Mesenchymal stem cell (in vitro differentiated cells and primary cell): ENCODE results near the gene MNAT1.
"Not testable (repeated sequence)": the region's sequence is repeated elsewhere in the genome, so short reads cannot be mapped to it uniquely, and the experiment has no call there.

Experiments
- DNase-seq: peaks from one replicate; pipeline ENCODE4 v3.0.0-alpha.2; 2013
- H2AFZ ChIP-seq: one replicate; pipeline ENCODE4 v1.6.1; 2013; ENCODE audit warnings: low read depth, mild to moderate bottlenecking, control low read depth, inconsistent platforms, low read length, moderate library complexity
- H2AK5ac ChIP-seq: 2 replicates; pipeline ENCODE4 v1.6.1; 2013; ENCODE audit warnings: low read length, moderate library complexity, mild to moderate bottlenecking, inconsistent platforms; ENCODE audit not compliant: severe bottlenecking
- H2BK120ac ChIP-seq: one replicate; pipeline ENCODE4 v1.6.1; 2013; ENCODE audit warnings: low read depth, mild to moderate bottlenecking, inconsistent platforms, low read length, moderate library complexity
- H2BK12ac ChIP-seq, 2 experiments: one replicate each; pipeline ENCODE4 v1.6.1; 2013; ENCODE audit warnings: inconsistent platforms in 2 of 2, low read length in 2 of 2, mild to moderate bottlenecking in 2 of 2, moderate library complexity in 2 of 2, control low read depth in 1 of 2
- H2BK15ac ChIP-seq: one replicate; pipeline ENCODE4 v1.6.1; 2013; ENCODE audit warnings: mild to moderate bottlenecking, low read depth, inconsistent platforms; ENCODE audit not compliant: poor library complexity, severe bottlenecking
- H2BK5ac ChIP-seq: 2 replicates; pipeline ENCODE4 v1.6.1; 2013; ENCODE audit warnings: low read depth, mild to moderate bottlenecking, low read length, control low read depth, inconsistent platforms; ENCODE audit not compliant: poor library complexity, severe bottlenecking
- H3K14ac ChIP-seq, 2 experiments: one replicate each; pipeline ENCODE4 v1.6.1; 2013; ENCODE audit warnings: inconsistent platforms in 2 of 2, low read length in 2 of 2, control low read depth in 1 of 2, mild to moderate bottlenecking in 1 of 2, moderate library complexity in 1 of 2
- H3K18ac ChIP-seq, 2 experiments: one replicate each; pipeline ENCODE4 v1.6.1; 2013; ENCODE audit warnings: inconsistent platforms in 2 of 2, low read length in 2 of 2, control low read depth in 1 of 2, low read depth in 1 of 2, mild to moderate bottlenecking in 1 of 2
- H3K23ac ChIP-seq, 2 experiments: one replicate each; pipeline ENCODE4 v1.6.1; 2013; ENCODE audit warnings: inconsistent platforms in 2 of 2, low read length in 2 of 2, mild to moderate bottlenecking in 2 of 2, moderate library complexity in 2 of 2, control low read depth in 1 of 2
- H3K27ac ChIP-seq: 2 replicates; pipeline ENCODE4 v1.5.1; 2013; ENCODE audit warnings: mild to moderate bottlenecking, moderate library complexity, low read length, control low read depth, inconsistent platforms; ENCODE audit not compliant: poor library complexity, severe bottlenecking
- H3K27me3 ChIP-seq, 2 experiments: 2 replicates each; pipeline versions ENCODE4 v1.6.1 to v1.7.0; 2013; ENCODE audit warnings: low read length in 2 of 2, mild to moderate bottlenecking in 2 of 2, moderate library complexity in 2 of 2, control low read depth in 1 of 2, inconsistent platforms in 1 of 2; ENCODE audit not compliant: control insufficient read depth in 1 of 2, insufficient read depth in 1 of 2
- H3K36me3 ChIP-seq, 2 experiments: 2 replicates each; pipeline versions ENCODE4 v1.6.1 to v1.7.0; 2013; ENCODE audit warnings: low read length in 2 of 2, control low read depth in 1 of 2, inconsistent platforms in 1 of 2, low read depth in 1 of 2, mild to moderate bottlenecking in 1 of 2; ENCODE audit not compliant: insufficient read depth in 2 of 2, control insufficient read depth in 1 of 2
- H3K4ac ChIP-seq, 2 experiments: one replicate each; pipeline ENCODE4 v1.6.1; 2013; ENCODE audit warnings: inconsistent platforms in 2 of 2, low read length in 2 of 2, mild to moderate bottlenecking in 2 of 2, moderate library complexity in 2 of 2, control low read depth in 1 of 2, low read depth in 1 of 2
- H3K4me1 ChIP-seq: 2 replicates; pipeline ENCODE4 v1.6.1; 2013; ENCODE audit warnings: low read depth, low read length, control low read depth; ENCODE audit not compliant: control insufficient read depth, insufficient read depth
- H3K4me2 ChIP-seq: 2 replicates; pipeline ENCODE4 v1.6.1; 2013; ENCODE audit warnings: low read length, mild to moderate bottlenecking, inconsistent platforms; ENCODE audit not compliant: poor library complexity, severe bottlenecking
- H3K4me3 ChIP-seq, 2 experiments: 2 replicates each; pipeline versions ENCODE4 v1.5.1 to v1.7.0; 2013; ENCODE audit warnings: low read length in 2 of 2, mild to moderate bottlenecking in 2 of 2, control low read depth in 1 of 2, low read depth in 1 of 2; ENCODE audit not compliant: insufficient read depth in 1 of 2
- H3K79me1 ChIP-seq: replicated peaks from 2 replicates; pipeline ENCODE4 v1.6.1; 2013; ENCODE audit warnings: mild to moderate bottlenecking, control low read depth, low read length, inconsistent platforms; ENCODE audit not compliant: poor library complexity, severe bottlenecking
- H3K9ac ChIP-seq: 2 replicates; pipeline ENCODE4 v1.7.0; 2013; ENCODE audit warnings: mild to moderate bottlenecking, low read length, moderate library complexity
- H3K9me3 ChIP-seq: 2 replicates; pipeline ENCODE4 v1.7.0; 2013; ENCODE audit warnings: mild to moderate bottlenecking, low read length; ENCODE audit not compliant: control insufficient read depth
- H4K8ac ChIP-seq: one replicate; pipeline ENCODE4 v1.6.1; 2013; ENCODE audit warnings: inconsistent platforms, mild to moderate bottlenecking, low read length, moderate library complexity
- H4K91ac ChIP-seq: one replicate; pipeline ENCODE4 v1.6.1; 2013; ENCODE audit warnings: mild to moderate bottlenecking, low read length, inconsistent platforms
- WGBS: methylation state at CpG from one replicate; pipeline ENCODE4 v1.1.7; 2013; ENCODE audit warnings: mixed read lengths; 5-methylcytosine and 5-hydroxymethylcytosine counted together

The MNAT1 gene

GRCh38 chr14:60723907-60724618, 10.5 kb upstream of the MNAT1 start, which contains the start of gene SIX4:
TSS of gene SIX4 (minus strand) at chr14:60724351. CDS start at chr14:60724074, 277 bp downstream.
- H3K23ac ChIP-seq = peak within 1 kb of the TSS in 1 of 2 experiments; percentile 66

DNA sequence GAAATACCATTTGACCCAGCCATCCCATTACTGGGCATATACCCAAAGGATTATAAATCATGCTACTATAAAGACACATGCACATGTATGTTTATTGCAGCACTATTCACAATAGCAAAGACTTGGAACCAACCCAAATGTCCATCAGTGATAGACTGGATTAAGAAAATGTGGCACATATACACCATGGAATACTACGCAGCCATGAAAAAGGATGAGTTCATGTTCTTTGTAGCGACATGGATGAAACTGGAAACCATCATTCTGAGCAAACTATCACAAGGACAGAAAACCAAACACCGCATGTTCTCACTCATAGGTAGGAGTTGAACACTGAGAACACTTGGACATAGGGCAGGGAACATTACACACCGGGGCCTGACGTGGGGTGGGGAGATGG, 3.3 kb upstream of the MNAT1 start:
- H3K4me2 ChIP-seq, DNase-seq, H4K91ac ChIP-seq, H2BK5ac ChIP-seq, H3K4me1 ChIP-seq, H2AK5ac ChIP-seq, H3K27me3 ChIP-seq, H3K4ac ChIP-seq, H3K9me3 ChIP-seq, H3K23ac ChIP-seq, H3K4me3 ChIP-seq, H3K27ac ChIP-seq, H2BK120ac ChIP-seq, H2BK15ac ChIP-seq, H3K9ac ChIP-seq, H3K14ac ChIP-seq, H2BK12ac ChIP-seq, H2AFZ ChIP-seq, H3K79me1 ChIP-seq, H4K8ac ChIP-seq, H3K18ac ChIP-seq, H3K36me3 ChIP-seq: not testable (repeated sequence)
- WGBS = 88% methylated on average over 3 of the region's 5 CpGs

More at GRCh38 chr14:60723907-60724618, 10.5 kb upstream of the MNAT1 start, which contains the start of gene SIX4:
- WGBS = 0% methylated on average over 21 of the region's 36 CpGs
- peaks cover 0 to 5% of the 10 kb centered on the region in 2 experiments for H3K27me3 ChIP-seq
- no peaks in the 10 kb centered on the region for H3K9me3 ChIP-seq
- peak within 1 kb of the TSS; percentile 56 to 77 for H3K4ac ChIP-seq
- H2AK5ac ChIP-seq = no peak within 1 kb of the TSS
- H2BK15ac ChIP-seq = peak within 1 kb of the TSS; percentile 39
- H3K18ac ChIP-seq = peak within 1 kb of the TSS; percentile 67 to 93
- peak within 1 kb of the TSS; percentile 95 for H3K9ac ChIP-seq
- peak within 1 kb of the TSS; percentile 88 for H3K27ac ChIP-seq
- peak within 1 kb of the TSS; percentile 92 for H3K4me3 ChIP-seq
- peak within 1 kb of the TSS in 1 of 2 experiments; percentile 87 for H3K14ac ChIP-seq
- H3K4me1 ChIP-seq = peaks cover 3% of the 10 kb centered on the region
- H2BK5ac ChIP-seq = peak within 1 kb of the TSS; percentile 63
- H4K91ac ChIP-seq = peak within 1 kb of the TSS; percentile 54
- peak within 1 kb of the TSS; percentile 90 for H3K4me2 ChIP-seq
- H4K8ac ChIP-seq = peak within 1 kb of the TSS; percentile 47
- DNase-seq = peak; percentile 87
- peaks cover 12% of the 10 kb centered on the region for H3K79me1 ChIP-seq
- peak within 1 kb of the TSS in 1 of 2 experiments; percentile 57 for H2BK12ac ChIP-seq
- H2AFZ ChIP-seq = peak within 1 kb of the TSS; percentile 83
- peaks cover 5 to 13% of the 10 kb centered on the region in 2 experiments for H3K36me3 ChIP-seq
- peak within 1 kb of the TSS; percentile 12 for H2BK120ac ChIP-seq

- Histone ChIP-seq H3K79me1 (peaks cover 2% of the 10 kb centered on the region), H3K27me3 (peaks cover 4 to 6% of the 10 kb centered on the region in 2 experiments)
- 73% methylated on average over 3 of the region's 4 CpGs for WGBS
Measured at GRCh38 chr14:60732840-60733483, 1.6 kb upstream of the MNAT1 start.

GRCh38 chr14:60735416-60735815, 855 bp downstream of the MNAT1 start:
- Histone ChIP-seq H3K27ac (no peak overlapping the region), H4K91ac (no peak overlapping the region), H3K9me3 (no peaks in the 10 kb centered on the region), H2BK15ac (no peak overlapping the region), H4K8ac (no peak overlapping the region), H2BK5ac (no peak overlapping the region), H3K9ac (peak overlapping the region; percentile 93), H3K4ac (no peak overlapping the region), H2BK12ac (no peak overlapping the region), H3K27me3 (peaks cover 0 to 6% of the 10 kb centered on the region in 2 experiments), H2BK120ac (no peak overlapping the region), H3K18ac (no peak overlapping the region), H3K79me1 (no peaks in the 10 kb centered on the region), H3K4me3 (peak overlapping the region in 1 of 2 experiments; percentile 93), H3K23ac (no peak overlapping the region), H3K14ac (no peak overlapping the region), H2AK5ac (no peak overlapping the region), H2AFZ (no peak overlapping the region), H3K4me1 (no peaks in the 10 kb centered on the region), H3K36me3 (no peaks in the 10 kb centered on the region), H3K4me2 (peak overlapping the region; percentile 45)
- 62% methylated on average over 4 of the region's 5 CpGs for WGBS
- DNase-seq = no peak

More at GRCh38 chr14:60732840-60733483, 1.6 kb upstream of the MNAT1 start:
- DNase-seq = no peak
- no peak overlapping the region for H3K4me3 ChIP-seq
- H3K27ac ChIP-seq = no peak overlapping the region
- no peak overlapping the region for H2BK12ac ChIP-seq
- no peak overlapping the region for H3K18ac ChIP-seq
- H3K9me3 ChIP-seq = no peaks in the 10 kb centered on the region
- no peak overlapping the region for H2BK15ac ChIP-seq
- H4K91ac ChIP-seq = no peak overlapping the region
- H2BK120ac ChIP-seq = no peak overlapping the region
- no peak overlapping the region for H2AFZ ChIP-seq
- H2BK5ac ChIP-seq = no peak overlapping the region
- no peak overlapping the region for H3K9ac ChIP-seq
- no peak overlapping the region for H3K4ac ChIP-seq
- H4K8ac ChIP-seq = no peak overlapping the region
- H3K4me1 ChIP-seq = no peaks in the 10 kb centered on the region
- H2AK5ac ChIP-seq = no peak overlapping the region
- H3K36me3 ChIP-seq = no peaks in the 10 kb centered on the region
- H3K4me2 ChIP-seq = no peak overlapping the region
- H3K14ac ChIP-seq = no peak overlapping the region
- no peak overlapping the region for H3K23ac ChIP-seq
